HepG2 (cell line): ENCODE results near the gene LGI1. TPM values are rescaled to one million over a fixed set of nuclear protein-coding genes. Genes with fewer than 3 reads are reported as not detected.
"Not testable (repeated sequence)": the region's sequence is repeated elsewhere in the genome, so short reads cannot be mapped to it uniquely, and the experiment has no call there.

Experiments used
- ATAC-seq: fragments of 200-7000 bp; cut with Tn5 transposase; 3 replicates; pipeline ENCODE4 v1.9.1; 2020; ENCODE audit warnings: mild to moderate bottlenecking, moderate library complexity
- BruUV-seq: library from RNA; stranded (reverse); fragments of 400-500 nt; replicated peaks from 2 replicates; lab custom pipeline; 2021; lab: Mats Ljungman, UMichigan
- CTCF ChIA-PET: fragments of 300-600 bp; formaldehyde crosslinking; extraction: SDS; loops from one replicate; lab custom pipeline; 2021; ENCODE audit warnings: low total read pairs, inconsistent platforms, low intra/inter-chr PET ratio; lab: Yijun Ruan, JAX
- POLR2A ChIA-PET: fragments of 350-600 bp; sonication (Branson Sonifier 250); formaldehyde crosslinking; loops from one replicate; lab custom pipeline; 2020; ENCODE audit warnings: antibody characterized with exemption, inconsistent platforms; lab: Yijun Ruan, JAX
- DNase-seq: peaks from one replicate; pipeline ENCODE4 v3.0.0-alpha.2; 2015; ENCODE audit warnings: low spot score
- FAIRE-seq: peaks from 3 replicates; lab custom pipeline; 2011; peaks lifted over from hg19 to GRCh38; lab: Jason Lieb, UNC
- H2AFZ ChIP-seq: one replicate; pipeline ENCODE4 v1.6.1; 2011; ENCODE audit warnings: low read length, inconsistent platforms
- H3K27ac ChIP-seq: fragments of 300-600 bp; 3 replicates; pipeline ENCODE4 v1.8.0; 2011; ENCODE audit warnings: mixed run types, mild to moderate bottlenecking, mixed read lengths, low read length, inconsistent platforms; ENCODE audit not compliant: insufficient read depth; ENCODE audit errors: extremely low read length
- H3K27me3 ChIP-seq, 2 experiments: fragments of 200-600 bp in 1 of 2; 2 replicates in 1 of 2; 3 replicates in 1 of 2; pipeline versions ENCODE4 v1.6.0 to v1.8.0; 2011; ENCODE audit warnings: low read length in 2 of 2, mild to moderate bottlenecking in 2 of 2, moderate library complexity in 2 of 2, inconsistent platforms in 1 of 2; ENCODE audit not compliant: insufficient read depth in 2 of 2, control insufficient read depth in 1 of 2
- H3K36me3 ChIP-seq, 2 experiments: fragments of 200-600 bp in 1 of 2; replicated peaks in 1 of 2; 2 replicates in 1 of 2; 3 replicates in 1 of 2; pipeline versions ENCODE4 v1.5.1 to v1.8.0; 2011; ENCODE audit warnings: low read length in 2 of 2, inconsistent platforms in 1 of 2; ENCODE audit not compliant: insufficient read depth in 2 of 2, control insufficient read depth in 1 of 2
- H3K4me1 ChIP-seq: 2 replicates; pipeline ENCODE4 v1.5.1; 2012; ENCODE audit warnings: low read length, inconsistent platforms; ENCODE audit not compliant: insufficient read depth
- H3K4me2 ChIP-seq: 2 replicates; pipeline ENCODE4 v1.6.0; 2011; ENCODE audit warnings: low read depth, low read length, inconsistent platforms
- H3K4me3 ChIP-seq, 3 experiments: fragments of 200-600 bp in 1 of 3; sonication (generic), shearing (Covaris generic) in 1 of 3; replicated peaks in 1 of 3; 2 replicates each; pipeline ENCODE4 v1.5.1; 2011 to 2016; ENCODE audit warnings: low read length in 3 of 3, inconsistent platforms in 2 of 3, low read depth in 2 of 3, mild to moderate bottlenecking in 2 of 3, control low read depth in 1 of 3, mixed read lengths in 1 of 3; ENCODE audit not compliant: insufficient read depth in 1 of 3
- H3K79me2 ChIP-seq: one replicate; pipeline ENCODE4 v1.6.1; 2011; ENCODE audit warnings: low read length, inconsistent platforms; ENCODE audit not compliant: insufficient read depth
- H3K9ac ChIP-seq: 2 replicates; pipeline ENCODE4 v1.6.0; 2011; ENCODE audit warnings: mild to moderate bottlenecking, low read depth, low read length, inconsistent platforms; ENCODE audit not compliant: insufficient read depth
- H3K9me3 ChIP-seq: 2 replicates; pipeline ENCODE4 v1.5.1; 2012; ENCODE audit warnings: mild to moderate bottlenecking, low read length
- H4K20me1 ChIP-seq: 2 replicates; pipeline ENCODE4 v1.6.0; 2011; ENCODE audit warnings: inconsistent platforms, mild to moderate bottlenecking, low read length, moderate library complexity; ENCODE audit not compliant: insufficient read depth
- CCAR2 ChIP-seq: fragments of 200-400 bp; formaldehyde crosslinking; optimal IDR thresholded peaks from 2 replicates; pipeline ENCODE3; 2018; ENCODE audit warnings: low read depth, mild to moderate bottlenecking, low read length, moderate library complexity
- NR2F2 ChIP-seq: IDR thresholded peaks from 2 replicates; pipeline ENCODE4 v1.6.1; 2012; ENCODE audit warnings: low read depth, inconsistent platforms, borderline replicate concordance
- POLR2AphosphoS5 ChIP-seq: IDR thresholded peaks from 2 replicates; pipeline ENCODE4 v1.6.1; 2012; ENCODE audit warnings: low read depth, low read length
- TCF7 ChIP-seq: sonication (generic); IDR thresholded peaks from 2 replicates; pipeline ENCODE4 v1.6.1; 2016; ENCODE audit warnings: antibody characterized with exemption, low read depth
- THYN1 ChIP-seq: sonication (generic); formaldehyde crosslinking; IDR thresholded peaks from 2 replicates; pipeline ENCODE4 v1.8.1; 2023; ENCODE audit warnings: low read depth, mild to moderate bottlenecking, moderate library complexity, missing genetic modification reagents, borderline replicate concordance
- ZNF383 ChIP-seq: sonication (generic); formaldehyde crosslinking; IDR thresholded peaks from 2 replicates; pipeline ENCODE4 v1.4.0; 2020; ENCODE audit warnings: missing genetic modification reagents, mild to moderate bottlenecking, borderline replicate concordance
- ZNF878 ChIP-seq: sonication (generic); formaldehyde crosslinking; IDR thresholded peaks from 2 replicates; pipeline ENCODE4 v1.8.1; 2023; ENCODE audit warnings: mild to moderate bottlenecking, missing genetic modification reagents, moderate library complexity
- WGBS: methylation state at CpG from one replicate; pipeline ENCODE4 v1.1.6; 2017; ENCODE audit warnings: low lambda C conversion rate; 5-methylcytosine and 5-hydroxymethylcytosine counted together
- in situ Hi-C: cut with HindIII; loops from 2 replicates; pipeline ENCODE4 v1.10.0; 2017; ENCODE audit warnings: low pct_unique_long_range_greater_than_20kb; ENCODE audit not compliant: extremely low pct_ligation_motif_present
- intact Hi-C: fragments of 100-400 bp; cut with micrococcal nuclease; formaldehyde crosslinking; loops from one replicate; pipeline ENCODE4 v1.10.0; 2022; ENCODE audit not compliant: unreplicated experiment
- polyA plus RNA-seq, 8 experiments: library from polyadenylated mRNA; depleted of rRNA in 3 of 8; stranded (reverse) in 7 of 8; unstranded in 1 of 8; fragments of >200 nt; fragmentation: Illumina TruSeq in 4 of 8; extraction: Trizol in 4 of 8; gene quantifications; 2 replicates each; pipeline versions ENCODE4 v1.2.1 to v1.2.3, GENCODE V29; 2011 to 2016; ENCODE audit warnings: low read depth in 4 of 8, missing spikeins in 1 of 8, mixed read lengths in 1 of 8; ENCODE audit not compliant: insufficient read depth in 1 of 8
- total RNA-seq, 5 experiments: library from RNA; depleted of rRNA; stranded (reverse); fragments of >200 nt; fragmentation: Illumina TruSeq; extraction: Trizol; gene quantifications; 2 replicates each; pipeline ENCODE4 v1.2.3, GENCODE V29; 2016; ENCODE audit warnings: low read depth in 1 of 5
- TF ChIP-seq, protein P1 (sequence below): sonication (generic); formaldehyde crosslinking; IDR thresholded peaks from 2 replicates; pipeline ENCODE4 v1.5.0; 2020; ENCODE audit warnings: mild to moderate bottlenecking, missing genetic modification reagents, borderline replicate concordance
- TF ChIP-seq, protein P2 (sequence below): sonication (generic); formaldehyde crosslinking; IDR thresholded peaks from 2 replicates; pipeline ENCODE4 v1.8.1; 2023; ENCODE audit warnings: mild to moderate bottlenecking, missing genetic modification reagents, borderline replicate concordance
- TF ChIP-seq, protein P3 (sequence below): IDR thresholded peaks from 2 replicates; pipeline ENCODE4 v1.6.1; 2016; ENCODE audit warnings: mild to moderate bottlenecking, missing biosample characterization, missing genetic modification reagents

LGI1 gene
- total and polyA plus RNA-seq, 2 of the 13 experiments (the other 11 are each of a cell fraction or from before 2014, with no cell fraction given), result not detected

DNA sequence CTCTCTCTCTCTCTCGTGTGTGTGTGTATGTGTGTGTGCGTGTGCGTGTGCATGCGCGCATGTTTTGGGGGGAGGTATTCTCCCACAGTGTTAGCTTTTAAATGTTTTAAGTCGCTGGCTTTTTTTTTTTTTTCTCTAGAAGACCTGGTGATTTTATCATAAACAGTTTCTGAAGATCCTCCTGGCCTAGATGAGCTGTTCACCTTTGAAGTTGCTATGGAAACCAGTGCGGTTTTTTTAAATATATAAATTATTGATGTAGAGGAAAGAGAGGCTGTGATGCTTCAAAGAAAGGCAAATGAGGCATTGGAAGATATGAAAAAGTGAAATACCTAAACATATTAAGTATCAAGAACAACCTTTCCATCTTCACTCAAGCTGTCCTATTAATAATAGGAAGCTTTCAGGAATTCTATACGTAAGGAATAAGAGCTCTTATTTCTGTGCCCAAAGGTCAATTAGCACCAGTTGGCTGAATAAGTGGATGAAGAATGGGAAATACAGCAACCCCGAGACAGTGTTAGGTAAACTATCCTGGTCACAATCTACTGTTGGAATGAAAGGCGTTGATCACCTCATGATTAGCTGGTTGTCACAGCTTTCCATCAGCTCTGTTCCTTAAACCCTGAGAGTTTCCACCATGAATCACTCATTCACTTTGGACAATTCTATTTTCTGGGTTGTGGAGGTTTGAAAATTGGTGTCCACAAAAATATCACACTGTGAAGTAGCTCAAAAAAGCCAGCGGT, 69.5 kb downstream of the LGI1 start (continued):
- TF ChIP-seq, protein P1, sequence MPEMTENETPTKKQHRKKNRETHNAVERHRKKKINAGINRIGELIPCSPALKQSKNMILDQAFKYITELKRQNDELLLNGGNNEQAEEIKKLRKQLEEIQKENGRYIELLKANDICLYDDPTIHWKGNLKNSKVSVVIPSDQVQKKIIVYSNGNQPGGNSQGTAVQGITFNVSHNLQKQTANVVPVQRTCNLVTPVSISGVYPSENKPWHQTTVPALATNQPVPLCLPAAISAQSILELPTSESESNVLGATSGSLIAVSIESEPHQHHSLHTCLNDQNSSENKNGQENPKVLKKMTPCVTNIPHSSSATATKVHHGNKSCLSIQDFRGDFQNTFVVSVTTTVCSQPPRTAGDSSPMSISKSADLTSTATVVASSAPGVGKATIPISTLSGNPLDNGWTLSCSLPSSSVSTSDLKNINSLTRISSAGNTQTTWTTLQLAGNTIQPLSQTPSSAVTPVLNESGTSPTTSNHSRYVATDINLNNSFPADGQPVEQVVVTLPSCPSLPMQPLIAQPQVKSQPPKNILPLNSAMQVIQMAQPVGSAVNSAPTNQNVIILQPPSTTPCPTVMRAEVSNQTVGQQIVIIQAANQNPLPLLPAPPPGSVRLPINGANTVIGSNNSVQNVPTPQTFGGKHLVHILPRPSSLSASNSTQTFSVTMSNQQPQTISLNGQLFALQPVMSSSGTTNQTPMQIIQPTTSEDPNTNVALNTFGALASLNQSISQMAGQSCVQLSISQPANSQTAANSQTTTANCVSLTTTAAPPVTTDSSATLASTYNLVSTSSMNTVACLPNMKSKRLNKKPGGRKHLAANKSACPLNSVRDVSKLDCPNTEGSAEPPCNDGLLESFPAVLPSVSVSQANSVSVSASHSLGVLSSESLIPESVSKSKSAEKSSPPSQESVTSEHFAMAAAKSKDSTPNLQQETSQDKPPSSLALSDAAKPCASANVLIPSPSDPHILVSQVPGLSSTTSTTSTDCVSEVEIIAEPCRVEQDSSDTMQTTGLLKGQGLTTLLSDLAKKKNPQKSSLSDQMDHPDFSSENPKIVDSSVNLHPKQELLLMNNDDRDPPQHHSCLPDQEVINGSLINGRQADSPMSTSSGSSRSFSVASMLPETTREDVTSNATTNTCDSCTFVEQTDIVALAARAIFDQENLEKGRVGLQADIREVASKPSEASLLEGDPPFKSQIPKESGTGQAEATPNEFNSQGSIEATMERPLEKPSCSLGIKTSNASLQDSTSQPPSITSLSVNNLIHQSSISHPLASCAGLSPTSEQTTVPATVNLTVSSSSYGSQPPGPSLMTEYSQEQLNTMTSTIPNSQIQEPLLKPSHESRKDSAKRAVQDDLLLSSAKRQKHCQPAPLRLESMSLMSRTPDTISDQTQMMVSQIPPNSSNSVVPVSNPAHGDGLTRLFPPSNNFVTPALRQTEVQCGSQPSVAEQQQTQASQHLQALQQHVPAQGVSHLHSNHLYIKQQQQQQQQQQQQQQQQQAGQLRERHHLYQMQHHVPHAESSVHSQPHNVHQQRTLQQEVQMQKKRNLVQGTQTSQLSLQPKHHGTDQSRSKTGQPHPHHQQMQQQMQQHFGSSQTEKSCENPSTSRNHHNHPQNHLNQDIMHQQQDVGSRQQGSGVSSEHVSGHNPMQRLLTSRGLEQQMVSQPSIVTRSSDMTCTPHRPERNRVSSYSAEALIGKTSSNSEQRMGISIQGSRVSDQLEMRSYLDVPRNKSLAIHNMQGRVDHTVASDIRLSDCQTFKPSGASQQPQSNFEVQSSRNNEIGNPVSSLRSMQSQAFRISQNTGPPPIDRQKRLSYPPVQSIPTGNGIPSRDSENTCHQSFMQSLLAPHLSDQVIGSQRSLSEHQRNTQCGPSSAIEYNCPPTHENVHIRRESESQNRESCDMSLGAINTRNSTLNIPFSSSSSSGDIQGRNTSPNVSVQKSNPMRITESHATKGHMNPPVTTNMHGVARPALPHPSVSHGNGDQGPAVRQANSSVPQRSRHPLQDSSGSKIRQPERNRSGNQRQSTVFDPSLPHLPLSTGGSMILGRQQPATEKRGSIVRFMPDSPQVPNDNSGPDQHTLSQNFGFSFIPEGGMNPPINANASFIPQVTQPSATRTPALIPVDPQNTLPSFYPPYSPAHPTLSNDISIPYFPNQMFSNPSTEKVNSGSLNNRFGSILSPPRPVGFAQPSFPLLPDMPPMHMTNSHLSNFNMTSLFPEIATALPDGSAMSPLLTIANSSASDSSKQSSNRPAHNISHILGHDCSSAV (CRISPR knock-in tag), result no peak
- TF ChIP-seq, protein P2, sequence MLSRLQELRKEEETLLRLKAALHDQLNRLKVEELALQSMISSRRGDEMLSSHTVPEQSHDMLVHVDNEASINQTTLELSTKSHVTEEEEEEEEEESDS, result no peak
- TF ChIP-seq ZNF878 (CRISPR knock-in tag) (no peak), NR2F2 (no peak), CCAR2 (no peak), POLR2AphosphoS5 (no peak), THYN1 (CRISPR knock-in tag) (no peak), TCF7 (no peak), ZNF383 (CRISPR knock-in tag) (no peak)
- TF ChIP-seq, protein P3, sequence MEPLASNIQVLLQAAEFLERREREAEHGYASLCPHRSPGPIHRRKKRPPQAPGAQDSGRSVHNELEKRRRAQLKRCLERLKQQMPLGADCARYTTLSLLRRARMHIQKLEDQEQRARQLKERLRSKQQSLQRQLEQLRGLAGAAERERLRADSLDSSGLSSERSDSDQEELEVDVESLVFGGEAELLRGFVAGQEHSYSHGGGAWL (CRISPR knock-in tag), result no peak
- TF ChIP-seq, all 625 proteins: peak for 0

DNA sequence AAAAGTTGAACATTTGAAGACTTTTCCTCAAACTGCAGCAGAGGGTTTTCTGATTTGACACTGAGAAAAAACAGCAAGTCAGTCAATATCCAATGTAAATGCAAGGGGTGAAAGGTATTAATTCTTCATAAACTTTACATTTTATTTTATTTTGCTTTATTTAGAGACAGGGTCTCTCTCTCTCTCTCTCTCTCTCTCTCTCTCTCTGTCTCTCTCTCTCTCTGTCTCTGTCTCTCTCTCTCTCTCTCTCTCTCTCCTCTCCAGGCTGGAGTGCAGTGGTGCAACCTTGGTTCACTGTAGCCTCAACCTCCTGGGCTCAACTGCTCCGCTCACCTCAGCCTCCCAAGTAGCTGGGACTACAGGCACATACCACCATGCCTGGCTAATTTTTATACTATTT, 73.3 kb downstream of the LGI1 start:
- H3K79me2 ChIP-seq, H3K27ac ChIP-seq, in situ Hi-C loops, intact Hi-C loops, BruUV-seq, H3K4me3 ChIP-seq, POLR2A ChIA-PET, H3K36me3 ChIP-seq, H3K27me3 ChIP-seq, H4K20me1 ChIP-seq, H3K4me1 ChIP-seq, H3K9ac ChIP-seq, DNase-seq, H3K4me2 ChIP-seq, CTCF ChIA-PET, ATAC-seq, FAIRE-seq, H3K9me3 ChIP-seq, H2AFZ ChIP-seq: not testable (repeated sequence)
- 89% methylated on average over 1 of the region's 1 CpG for WGBS
